HG03469 (cell line): ENCODE data around the gene TTLL13.

Experiments used
- ATAC-seq: cut with Tn5 transposase; IDR thresholded peaks from one replicate; pipeline ENCODE4 v1.9.1; 2021; ENCODE audit warnings: mild to moderate bottlenecking, moderate library complexity, moderate number of reproducible peaks; ENCODE audit not compliant: unreplicated experiment

Gene TTLL13

GRCh38 chr15:90213818-90214204 is 35.5 kb upstream of the TTLL13 start:
- ATAC-seq, result no peak

DNA sequence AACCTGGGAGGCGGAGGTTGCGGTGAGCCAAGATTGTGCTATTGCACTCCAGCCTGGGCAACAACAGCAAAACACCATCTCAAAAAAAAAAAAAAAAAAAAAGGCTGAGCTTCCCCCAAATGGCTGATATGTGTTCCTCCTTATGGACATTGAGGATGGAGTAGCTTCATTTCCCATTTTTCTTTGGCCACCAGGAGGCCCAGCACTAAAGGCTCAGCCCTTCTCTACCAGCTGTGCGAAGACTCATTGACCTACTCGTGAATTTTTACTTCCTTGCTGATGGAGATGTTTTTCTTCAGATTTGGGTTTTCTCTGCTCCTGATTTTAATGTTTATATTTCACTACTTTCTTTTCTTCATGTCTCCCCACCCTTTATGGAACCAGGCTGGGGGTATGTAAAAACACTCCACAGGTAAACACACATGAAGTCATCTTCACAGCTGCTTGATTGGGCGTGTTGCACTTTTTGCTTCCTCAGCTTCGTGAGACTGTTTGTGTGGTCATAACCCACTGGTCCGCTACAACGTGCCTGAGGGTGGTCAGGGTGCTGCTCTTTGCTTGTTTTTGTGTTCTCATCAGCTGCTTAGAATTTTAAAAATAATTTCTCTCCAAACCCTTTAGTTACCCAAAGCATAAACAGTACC is 34.7 kb upstream of the TTLL13 start:
- no peak for ATAC-seq

- no peak for ATAC-seq
These were observed 31.5 kb upstream of the TTLL13 start for GRCh38 chr15:90217671-90218394.

DNA sequence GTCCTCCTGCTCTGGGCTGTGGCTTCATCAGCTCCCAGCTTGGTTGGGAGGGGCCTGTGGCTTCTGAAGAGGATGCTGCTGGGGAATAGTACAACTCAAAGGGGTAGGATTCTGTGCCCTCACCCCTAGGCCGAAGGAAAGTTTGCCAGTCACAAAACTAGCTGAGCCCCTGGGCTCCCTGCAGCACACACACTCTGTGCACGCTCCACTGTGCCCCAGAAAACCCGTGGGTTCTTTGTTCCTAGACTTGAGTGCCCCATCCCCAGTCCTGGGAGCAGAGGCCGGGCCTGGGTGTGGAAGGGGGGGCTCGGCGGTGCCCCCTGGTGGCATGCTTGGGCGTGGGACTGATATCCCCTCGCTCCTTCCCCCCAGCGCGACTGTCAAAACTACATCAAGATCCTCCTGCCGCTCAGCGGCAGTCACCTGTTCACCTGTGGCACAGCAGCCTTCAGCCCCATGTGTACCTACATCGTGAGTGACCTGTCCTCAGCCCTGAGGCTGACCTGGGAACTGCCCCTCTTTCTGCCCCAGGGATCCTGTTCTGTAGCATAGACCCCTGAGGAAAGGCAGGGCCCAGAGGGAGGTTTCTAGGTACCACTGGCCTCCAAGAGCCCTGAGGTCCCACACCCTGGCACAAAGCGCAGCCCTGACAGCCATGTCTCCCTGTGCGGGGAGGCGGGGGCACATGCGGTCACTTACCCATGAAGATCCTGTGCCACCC is 29.8 kb upstream of the TTLL13 start:
- ATAC-seq, result no peak

DNA sequence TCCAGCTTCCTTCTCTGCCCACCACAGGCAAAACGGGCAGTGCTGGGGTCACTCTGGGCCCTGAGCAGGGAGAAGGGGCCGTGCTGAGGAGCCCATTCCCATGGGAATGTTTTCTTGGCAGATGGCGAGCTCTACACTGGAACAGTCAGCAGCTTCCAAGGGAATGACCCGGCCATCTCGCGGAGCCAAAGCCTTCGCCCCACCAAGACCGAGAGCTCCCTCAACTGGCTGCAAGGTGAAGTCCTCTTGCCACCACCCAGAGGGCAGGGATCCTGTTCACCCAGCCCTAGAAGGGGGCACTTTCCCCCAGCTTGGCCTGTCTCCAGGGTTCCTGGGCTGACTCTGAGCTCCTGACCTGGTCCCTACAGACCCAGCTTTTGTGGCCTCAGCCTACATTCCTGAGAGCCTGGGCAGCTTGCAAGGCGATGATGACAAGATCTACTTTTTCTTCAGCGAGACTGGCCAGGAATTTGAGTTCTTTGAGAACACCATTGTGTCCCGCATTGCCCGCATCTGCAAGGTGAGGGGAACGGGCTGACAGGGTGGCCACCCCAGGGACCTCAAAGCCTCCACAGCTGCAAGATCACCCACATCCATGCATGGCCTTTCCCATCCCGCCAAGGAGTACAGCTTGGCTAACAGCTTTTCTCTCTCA is 28.0 kb upstream of the TTLL13 start:
- ATAC-seq, result no peak

- no peak for ATAC-seq
These were observed 26.8 kb upstream of the TTLL13 start for GRCh38 chr15:90222547-90222946.

GRCh38 chr15:90223441-90224165 is 25.8 kb upstream of the TTLL13 start:
- no peak for ATAC-seq

DNA sequence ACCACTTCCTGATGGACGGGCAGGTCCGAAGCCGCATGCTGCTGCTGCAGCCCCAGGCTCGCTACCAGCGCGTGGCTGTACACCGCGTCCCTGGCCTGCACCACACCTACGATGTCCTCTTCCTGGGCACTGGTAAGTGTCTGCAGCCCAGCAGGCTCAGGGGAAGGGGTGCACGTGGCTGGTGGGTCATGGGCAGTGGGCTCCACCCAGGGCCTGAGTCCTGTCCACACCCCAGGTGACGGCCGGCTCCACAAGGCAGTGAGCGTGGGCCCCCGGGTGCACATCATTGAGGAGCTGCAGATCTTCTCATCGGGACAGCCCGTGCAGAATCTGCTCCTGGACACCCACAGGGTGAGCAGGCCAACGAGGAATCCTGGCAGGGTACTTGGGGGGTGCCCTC is 24.3 kb upstream of the TTLL13 start:
- no peak for ATAC-seq

DNA sequence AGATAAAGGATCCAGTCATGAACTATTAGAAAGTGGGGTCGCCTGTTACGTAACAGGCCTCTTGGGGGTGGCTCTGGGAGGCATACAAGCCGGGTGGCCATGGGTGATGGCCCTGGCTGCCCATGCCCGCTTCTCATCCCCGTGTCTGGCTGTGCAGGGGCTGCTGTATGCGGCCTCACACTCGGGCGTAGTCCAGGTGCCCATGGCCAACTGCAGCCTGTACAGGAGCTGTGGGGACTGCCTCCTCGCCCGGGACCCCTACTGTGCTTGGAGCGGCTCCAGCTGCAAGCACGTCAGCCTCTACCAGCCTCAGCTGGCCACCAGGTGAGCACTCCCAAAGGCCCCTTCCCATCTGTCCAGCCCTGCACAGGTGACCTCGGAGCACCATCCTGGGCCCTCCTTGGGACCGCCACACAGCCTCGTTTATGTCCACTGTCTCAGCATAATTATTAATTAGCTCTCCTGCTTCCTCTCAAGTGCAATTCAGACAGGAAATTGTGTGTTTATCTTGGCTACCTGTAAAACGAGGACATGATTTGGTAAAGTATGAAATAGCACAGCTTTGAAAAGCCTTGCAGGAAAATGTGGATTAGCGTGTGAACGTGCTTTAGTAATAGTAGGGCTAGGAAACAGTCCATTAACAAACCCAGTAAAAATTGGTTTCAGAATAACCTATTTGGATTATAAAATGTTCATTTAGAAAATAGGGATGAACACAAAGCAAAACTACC is 23.7 kb upstream of the TTLL13 start:
- no peak for ATAC-seq

DNA sequence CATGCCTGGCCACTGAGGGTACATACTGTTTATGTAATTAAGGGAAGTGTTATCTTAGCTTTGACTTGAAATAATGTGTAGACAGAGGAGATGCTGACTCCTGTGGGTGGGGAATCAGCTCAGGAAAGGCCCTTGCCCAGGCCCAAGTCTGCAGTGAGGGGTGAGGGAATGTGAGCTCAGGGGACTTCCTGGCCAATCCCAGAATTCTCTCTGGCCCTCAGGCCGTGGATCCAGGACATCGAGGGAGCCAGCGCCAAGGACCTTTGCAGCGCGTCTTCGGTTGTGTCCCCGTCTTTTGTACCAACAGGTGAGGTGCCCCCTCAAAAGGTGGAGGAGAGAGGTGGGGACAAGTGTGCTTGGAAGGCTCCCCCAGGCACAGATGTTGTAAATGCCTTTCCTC is 22.0 kb upstream of the TTLL13 start:
- ATAC-seq, result no peak

- no peak for ATAC-seq
These were observed 21.3 kb upstream of the TTLL13 start for GRCh38 chr15:90227816-90228772.

GRCh38 chr15:90228960-90229359 is 20.4 kb upstream of the TTLL13 start:
- no peak for ATAC-seq

GRCh38 chr15:90230071-90230494 is 19.3 kb upstream of the TTLL13 start:
- ATAC-seq, result no peak

- ATAC-seq, result no peak
These were observed 18.7 kb upstream of the TTLL13 start for GRCh38 chr15:90230610-90231009.

DNA sequence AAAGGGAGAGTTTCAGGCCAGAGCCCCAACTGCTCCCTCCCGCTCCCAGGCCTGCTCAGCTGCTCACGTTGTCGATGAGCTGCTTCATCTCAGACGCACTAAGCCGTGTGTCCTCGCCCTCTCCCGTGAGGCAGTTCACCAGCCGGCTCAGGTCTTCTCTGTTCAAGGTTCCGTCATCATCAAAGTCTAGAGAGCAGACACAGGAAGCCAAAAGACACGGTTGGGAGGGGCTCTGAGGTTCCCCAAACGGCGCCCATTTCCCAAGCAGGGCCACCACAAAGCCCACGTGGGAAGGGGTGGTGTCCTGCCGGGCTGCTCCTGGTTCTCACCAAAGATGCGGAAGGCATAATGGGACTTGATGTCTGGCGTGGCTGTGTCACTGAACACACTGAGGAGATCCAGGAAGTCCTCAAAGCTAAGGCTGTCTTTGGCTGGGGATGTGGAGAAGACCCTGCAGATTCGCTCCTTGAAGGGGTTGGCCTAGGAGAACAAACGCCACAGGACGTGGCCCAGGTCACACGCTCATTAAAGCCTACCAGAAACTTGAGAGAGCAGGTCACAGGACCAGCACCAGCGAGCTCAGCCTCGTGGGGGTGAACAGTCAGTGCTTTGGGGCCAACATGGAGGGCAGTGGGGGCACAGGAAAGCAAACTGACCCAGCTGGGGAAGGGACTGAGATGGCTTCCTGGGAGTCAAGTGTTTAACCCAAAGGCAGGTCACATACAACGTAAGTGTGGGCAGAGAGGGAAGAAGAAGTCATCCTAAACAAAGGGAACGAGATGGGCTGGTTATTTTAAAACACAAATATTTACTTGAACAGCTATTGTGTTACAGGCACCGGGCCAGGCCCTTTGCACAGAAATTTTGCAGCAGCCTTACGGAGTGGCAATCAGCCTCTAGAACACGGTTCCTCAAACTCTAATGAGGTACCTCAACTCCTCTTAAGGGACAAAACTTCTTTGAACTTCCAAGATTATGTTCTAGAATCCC is 18.0 kb upstream of the TTLL13 start:
- no peak for ATAC-seq

DNA sequence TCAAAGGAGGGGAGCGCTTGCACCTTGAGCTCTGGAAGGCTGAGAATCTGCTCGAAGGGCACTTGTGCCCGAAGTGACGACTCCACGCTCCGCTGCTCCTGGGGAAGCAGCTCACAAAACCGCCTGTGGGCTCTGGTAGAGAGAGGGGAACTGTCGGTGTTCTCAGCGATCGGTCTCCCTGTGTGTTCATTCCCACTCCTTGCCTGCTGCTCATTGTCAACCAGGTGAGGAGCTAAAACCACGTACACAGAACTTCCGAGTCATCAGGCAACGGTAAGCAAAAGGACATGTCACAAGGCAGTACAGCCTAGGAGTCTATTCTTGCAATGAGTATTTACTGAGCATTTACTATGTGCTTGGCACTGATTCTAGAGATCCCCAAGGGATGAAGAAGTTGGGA is 17.2 kb upstream of the TTLL13 start:
- no peak for ATAC-seq

- ATAC-seq, result no peak
These were observed 16.4 kb upstream of the TTLL13 start for GRCh38 chr15:90232941-90233386.
